NCI-H524 treated with DMSO at 0.1 percent for 48 hours (cell line): ENCODE data around the gene NMRK2.
"Not testable (repeated sequence)": the region's sequence is repeated elsewhere in the genome, so short reads cannot be mapped to it uniquely, and the experiment has no call there.

ENCODE experiments used
- DNase-seq: peaks from one replicate; lab custom pipeline; 2025; lab: John Stamatoyannopoulos, UW

The NMRK2 gene, protein sequence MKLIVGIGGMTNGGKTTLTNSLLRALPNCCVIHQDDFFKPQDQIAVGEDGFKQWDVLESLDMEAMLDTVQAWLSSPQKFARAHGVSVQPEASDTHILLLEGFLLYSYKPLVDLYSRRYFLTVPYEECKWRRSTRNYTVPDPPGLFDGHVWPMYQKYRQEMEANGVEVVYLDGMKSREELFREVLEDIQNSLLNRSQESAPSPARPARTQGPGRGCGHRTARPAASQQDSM

DNA sequence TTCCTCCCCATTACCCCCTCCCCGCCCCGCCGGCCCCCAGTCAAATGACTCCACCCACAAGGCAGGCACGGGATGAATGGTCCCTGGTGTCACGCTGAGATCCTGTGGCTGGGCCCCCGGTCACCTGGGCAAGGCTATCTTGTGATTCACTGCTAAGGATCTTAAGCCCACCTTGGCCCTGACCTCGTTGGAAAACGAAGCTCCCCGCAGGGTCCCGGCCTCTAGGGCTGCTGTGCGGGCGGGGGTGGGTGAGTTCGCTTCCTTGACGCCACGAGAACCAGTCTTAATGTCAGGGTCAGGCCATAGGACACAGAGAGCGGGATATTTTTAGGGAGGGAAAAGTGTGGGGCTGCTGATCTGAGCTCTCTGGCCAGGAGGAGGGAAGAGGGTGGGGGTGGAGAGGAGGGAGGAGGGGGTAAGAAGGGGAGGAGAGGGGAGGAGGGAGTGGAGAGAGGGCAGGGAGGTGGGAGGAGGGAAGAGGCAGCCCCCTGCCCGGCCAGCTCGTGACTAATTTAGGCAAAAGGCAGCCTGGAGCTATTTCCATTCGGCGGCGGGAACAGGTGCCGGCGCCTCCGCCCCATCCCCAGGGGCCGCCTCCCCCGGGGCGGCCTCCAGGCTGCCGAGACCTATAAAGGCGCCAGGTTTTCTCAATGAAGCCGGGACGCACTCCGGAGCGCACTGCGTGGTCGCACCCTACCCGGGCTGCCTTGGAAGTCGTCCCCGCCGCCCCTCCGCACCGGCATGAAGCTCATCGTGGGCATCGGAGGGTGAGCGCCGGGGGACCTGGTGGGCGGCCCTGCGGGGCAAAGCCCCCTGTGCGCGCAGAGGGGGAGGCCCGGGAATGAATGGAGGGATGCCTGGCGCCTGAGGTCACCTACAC is at the start of gene NMRK2:
TSS of gene NMRK2 (plus strand) at position 139 of the 880 bp plus-strand sequence. CDS start at position 742, 603 bp downstream.
- no peak for DNase-seq

DNA sequence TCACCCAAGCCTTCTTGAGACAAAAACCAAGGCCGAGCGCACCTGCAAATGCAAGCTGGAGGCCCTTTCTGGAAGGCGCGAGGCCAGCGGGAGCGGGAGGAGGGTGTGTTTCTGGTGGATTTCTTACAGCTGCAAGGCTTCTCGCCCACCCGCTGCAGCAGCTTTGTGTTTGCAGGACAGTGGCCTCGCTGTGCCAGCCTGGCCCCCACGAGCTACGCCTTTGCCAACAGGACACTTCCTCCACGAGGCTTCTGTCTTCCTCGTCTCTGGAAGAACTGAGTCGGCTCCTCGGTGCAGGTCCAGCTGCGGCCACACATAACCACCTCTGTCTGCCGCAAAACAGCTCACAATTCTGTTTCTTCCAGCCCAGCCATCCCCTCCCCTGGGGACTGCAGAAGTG is 42.3 kb upstream of the NMRK2 start:
- DNase-seq, result no peak

GRCh38 chr19:3893509-3894179 is 39.2 kb upstream of the NMRK2 start:
- DNase-seq, result no peak

GRCh38 chr19:3894959-3895358 is 37.9 kb upstream of the NMRK2 start:
- not testable (repeated sequence) for DNase-seq

- no peak for DNase-seq
These were observed 37.1 kb upstream of the NMRK2 start for GRCh38 chr19:3895788-3896187.

DNA sequence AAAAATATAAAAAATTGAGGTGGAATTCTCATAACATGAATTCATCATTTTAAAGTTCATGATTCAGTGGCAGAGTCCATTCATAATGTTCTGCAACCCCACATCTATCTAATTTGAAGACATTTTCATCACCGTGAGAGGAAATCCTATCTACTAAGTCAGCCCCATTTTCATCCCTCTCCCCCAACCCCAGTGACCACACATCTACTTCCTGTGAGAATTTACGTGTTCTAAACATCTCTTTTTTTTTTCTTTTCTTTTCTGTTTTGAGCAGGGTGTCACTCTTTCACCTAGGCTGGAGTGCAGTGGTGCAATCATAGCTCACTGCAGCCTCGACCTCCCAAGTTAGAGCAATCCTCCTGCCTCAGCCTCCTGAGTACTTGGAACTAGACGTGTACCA is 34.9 kb upstream of the NMRK2 start:
- no peak for DNase-seq

GRCh38 chr19:3898426-3898825 is 34.4 kb upstream of the NMRK2 start:
- DNase-seq, result no peak

- no peak for DNase-seq
These were observed 33.2 kb upstream of the NMRK2 start for GRCh38 chr19:3899531-3900294.

- DNase-seq, result no peak
These were observed 30.4 kb upstream of the NMRK2 start for GRCh38 chr19:3902317-3902973.

DNA sequence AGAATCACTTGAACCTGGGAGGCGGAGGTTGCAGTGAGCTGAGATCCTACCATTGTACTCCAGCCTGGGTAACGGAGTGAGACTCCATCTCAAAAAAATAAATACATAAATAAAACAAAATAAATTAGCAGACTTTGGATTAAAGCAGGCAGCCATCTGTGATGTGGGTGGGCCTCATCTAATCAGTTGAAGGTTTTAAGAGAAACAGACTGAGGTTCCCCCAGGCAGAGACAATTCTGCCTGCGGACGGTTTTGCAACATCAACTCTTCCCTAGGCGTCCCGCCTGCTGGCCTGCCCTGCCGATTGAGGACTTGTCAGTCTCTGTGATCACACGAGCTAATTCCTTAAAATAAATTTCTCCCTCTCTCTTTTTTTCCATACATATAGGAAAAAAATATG is 28.6 kb upstream of the NMRK2 start:
- DNase-seq, result no peak

GRCh38 chr19:3907626-3908265 is 25.1 kb upstream of the NMRK2 start:
- DNase-seq, result no peak

- DNase-seq, result no peak
These were observed 24.4 kb upstream of the NMRK2 start for GRCh38 chr19:3908266-3909054.

DNA sequence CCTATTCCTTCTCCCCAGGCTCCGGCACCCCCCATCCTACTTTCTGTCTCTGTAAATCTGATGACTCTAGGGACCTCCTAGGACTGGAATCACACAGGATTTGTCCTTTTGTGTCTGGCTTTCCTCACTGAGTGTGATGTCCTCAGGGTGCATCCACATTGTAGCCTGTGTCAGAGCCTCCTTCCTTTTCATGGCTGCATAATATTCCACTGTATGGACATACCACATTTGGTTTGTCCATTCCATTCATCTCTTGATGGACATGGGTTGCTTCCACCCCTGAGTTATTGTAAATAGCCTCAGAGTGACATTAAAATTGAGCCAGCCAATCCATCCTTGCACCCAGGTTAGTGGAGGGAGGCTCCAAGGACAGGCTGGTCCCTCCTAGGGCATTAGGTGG is 22.8 kb upstream of the NMRK2 start:
- no peak for DNase-seq

DNA sequence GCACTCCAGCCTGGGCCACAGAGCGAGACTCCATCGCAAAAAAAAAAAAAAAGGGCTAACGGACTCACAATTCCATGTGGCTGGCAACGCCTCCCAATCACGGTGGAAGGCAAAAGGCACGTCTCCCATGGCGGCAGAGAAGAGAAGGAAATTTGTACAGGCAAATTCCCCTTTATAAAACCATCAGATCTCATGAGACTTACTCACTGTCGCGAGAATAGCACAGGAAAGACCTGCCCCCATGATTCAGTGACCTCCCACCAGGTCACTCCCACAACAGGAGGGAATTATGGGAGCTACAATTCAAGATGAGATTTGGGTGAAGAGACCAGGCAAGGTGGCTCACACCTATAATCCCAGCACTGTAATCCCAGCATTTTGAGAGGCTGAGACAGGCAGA is 18.7 kb upstream of the NMRK2 start:
- DNase-seq, result no peak

GRCh38 chr19:3916033-3916432 is 16.8 kb upstream of the NMRK2 start:
- DNase-seq, result no peak

- DNase-seq, result no peak
These were observed 13.1 kb upstream of the NMRK2 start for GRCh38 chr19:3919793-3920192.

GRCh38 chr19:3923096-3923758 is 9.6 kb upstream of the NMRK2 start:
- no peak for DNase-seq

- no peak for DNase-seq
These were observed 9.0 kb upstream of the NMRK2 start for GRCh38 chr19:3923912-3924311.

DNA sequence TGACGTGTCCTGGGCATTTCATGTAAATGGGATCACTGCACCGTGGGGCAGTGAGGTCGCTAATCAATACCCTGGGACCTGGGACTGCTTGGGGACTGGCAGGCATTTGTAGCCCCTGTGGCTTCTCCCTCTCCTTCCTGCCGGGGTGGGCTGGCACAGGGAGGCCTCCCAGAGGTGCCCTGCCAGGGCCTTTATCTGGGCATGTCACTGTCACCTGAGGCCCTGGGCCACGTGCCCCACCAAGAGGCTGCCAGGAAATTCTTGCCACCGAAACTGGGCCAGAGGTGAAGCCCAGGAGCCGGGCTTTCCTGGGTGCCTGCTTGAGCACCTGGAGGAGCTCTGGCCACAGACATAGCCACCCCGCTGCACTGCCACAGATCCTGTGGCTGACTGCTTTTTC is 1.8 kb upstream of the NMRK2 start:
- no peak for DNase-seq
